ENCODE data around the gene ASB2.

ASB2 gene

DNA sequence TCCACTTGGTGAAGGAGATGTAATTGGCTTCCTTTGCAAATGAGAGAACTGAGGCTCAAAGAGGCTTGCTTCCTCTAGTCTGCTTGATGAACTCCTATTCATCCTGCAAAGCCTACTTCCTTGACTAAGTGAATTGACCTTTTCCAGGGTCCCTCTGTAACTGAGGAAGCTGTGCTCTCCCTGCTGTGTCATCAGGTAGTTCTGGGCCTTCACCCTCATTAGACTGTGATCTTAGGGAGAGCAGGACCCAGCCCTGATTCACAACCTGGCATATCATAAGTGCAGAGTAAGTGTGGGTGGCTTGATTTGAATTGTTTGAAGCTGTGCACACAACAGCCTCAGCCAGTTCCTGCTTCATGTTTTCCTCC lies 16.3 kb downstream of the ASB2 start:
- no peak for DNase-seq

DNA sequence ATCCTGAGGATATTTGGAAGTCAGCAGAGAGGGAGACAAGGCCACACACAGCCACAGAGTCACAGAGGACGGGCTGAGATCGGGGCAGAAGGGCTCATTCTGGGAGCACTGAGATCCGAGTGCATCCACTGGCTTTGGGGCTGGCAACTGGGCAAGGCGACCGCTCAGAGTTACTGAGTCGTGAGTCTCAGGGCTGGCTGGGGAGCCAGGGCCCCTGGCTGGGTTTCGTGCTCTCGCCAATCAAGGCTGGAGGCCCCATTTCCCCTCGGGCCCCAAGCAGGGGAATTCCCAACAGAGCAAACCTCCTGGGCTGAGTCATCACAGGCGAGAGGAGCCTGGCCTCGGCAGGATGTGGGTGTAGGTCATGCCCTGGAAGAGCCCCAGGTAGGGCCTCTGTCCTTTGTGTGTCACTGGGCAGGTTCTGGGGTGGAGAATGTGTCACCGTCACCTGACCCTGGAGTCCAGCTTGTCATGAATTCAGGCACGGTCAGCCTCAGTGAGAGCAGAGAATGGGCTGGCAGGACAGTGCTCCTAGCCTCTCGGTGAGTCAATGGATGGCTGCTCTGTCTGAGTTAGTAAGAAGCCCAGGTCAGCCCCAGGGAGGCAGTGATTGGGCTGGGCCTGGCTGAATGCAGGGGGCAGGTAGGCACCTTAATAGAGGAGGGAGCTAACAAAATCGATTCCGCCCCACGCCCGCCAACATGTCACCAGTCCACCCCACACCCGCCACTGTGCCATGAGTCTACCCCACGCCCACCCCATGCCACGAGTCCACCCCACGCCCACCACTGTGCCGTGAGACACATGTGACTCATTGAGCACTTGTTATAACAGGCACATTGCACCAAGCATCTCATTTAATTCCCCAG lies 16.9 kb downstream of the ASB2 start:
- no peak for DNase-seq

DNA sequence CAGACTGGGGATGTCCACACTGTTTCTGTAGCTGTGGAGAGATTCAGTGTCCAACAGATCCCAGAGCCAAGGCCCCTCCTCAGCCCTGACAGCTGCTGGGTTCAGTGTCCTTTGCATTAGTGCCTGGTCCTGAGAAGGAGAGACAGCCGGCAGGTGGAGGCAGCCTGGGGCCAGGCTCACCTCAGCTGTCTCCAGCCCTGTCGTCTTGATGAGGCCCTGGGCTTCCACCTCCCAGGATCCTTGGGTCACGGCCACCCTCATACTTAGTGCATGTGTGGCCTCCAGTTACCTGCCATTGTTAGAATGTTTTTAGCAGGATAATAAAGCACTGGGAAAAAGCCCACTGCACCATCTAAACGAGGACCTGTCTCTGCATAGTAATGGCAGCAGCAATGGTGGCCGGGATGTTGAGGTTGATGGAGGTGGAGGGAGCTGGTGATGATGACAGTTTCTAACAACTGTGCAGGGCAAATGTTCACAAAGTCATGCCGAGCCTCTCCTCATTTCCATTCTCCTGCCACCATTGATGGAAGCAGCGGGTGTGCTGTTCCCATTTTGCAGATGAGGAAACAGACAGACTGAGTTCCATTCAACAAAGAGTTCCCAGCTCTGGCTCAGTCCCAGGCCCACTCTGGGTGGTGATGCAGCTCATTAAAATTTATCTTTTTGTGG lies 17.7 kb downstream of the ASB2 start:
- no peak for DNase-seq

DNA sequence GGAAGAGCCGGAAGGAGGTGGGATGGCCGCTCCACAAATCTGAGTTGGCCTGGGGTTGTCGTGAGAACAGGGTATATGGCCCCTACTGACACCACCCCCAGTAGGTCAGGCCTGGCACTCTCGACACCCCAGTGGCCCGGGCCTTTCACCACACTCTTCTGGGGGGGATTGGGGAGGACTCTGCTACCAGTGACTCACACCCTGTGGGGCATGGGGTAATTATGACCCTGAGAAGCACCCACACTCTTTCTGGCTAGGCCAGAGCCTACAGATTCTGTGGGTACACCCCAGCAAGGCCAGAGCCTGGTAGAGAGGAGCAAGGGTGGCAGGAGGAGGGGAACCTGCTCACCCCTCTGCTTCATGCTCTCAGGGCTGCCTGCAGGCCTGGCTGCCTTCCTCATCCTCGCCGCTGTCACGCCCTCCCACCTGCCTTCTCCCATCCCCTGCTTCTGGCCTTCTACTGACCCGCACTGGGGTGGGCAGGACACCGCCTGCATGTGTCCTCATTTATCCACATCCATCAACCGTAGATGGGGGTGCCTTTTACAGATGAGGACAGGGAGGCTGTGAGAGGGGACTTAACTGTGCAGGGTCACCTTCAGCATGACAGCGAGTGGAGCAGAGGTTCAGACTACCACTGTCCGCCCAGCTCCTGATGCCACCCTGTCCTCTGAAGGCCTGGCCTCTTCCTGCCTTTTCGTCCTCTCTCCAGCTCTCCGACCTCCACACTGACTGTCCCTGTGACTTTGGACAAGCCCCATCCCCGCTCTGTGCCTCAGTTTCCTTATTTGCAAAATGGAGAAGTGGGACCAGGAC lies 18.4 kb downstream of the ASB2 start:
- DNase-seq = no peak

DNA sequence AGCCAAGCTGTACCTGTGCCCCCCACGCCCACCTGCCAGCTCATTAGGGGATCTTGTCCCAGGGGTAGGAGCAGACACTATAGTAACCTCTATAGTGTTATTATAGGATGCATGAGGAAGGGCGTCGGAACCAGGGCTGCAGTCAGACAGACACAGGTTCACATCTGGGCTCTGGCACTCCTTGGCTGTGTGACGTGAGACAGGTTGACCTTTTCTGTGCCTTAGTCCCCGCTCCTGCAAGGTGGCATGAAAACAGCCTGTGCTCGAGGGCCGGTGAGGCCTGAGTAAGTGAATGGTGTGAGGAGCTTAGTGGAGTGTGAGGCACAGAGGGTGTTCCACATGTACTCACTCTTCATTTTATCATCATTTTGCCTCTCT lies 19.0 kb downstream of the ASB2 start:
- no peak for DNase-seq

DNA sequence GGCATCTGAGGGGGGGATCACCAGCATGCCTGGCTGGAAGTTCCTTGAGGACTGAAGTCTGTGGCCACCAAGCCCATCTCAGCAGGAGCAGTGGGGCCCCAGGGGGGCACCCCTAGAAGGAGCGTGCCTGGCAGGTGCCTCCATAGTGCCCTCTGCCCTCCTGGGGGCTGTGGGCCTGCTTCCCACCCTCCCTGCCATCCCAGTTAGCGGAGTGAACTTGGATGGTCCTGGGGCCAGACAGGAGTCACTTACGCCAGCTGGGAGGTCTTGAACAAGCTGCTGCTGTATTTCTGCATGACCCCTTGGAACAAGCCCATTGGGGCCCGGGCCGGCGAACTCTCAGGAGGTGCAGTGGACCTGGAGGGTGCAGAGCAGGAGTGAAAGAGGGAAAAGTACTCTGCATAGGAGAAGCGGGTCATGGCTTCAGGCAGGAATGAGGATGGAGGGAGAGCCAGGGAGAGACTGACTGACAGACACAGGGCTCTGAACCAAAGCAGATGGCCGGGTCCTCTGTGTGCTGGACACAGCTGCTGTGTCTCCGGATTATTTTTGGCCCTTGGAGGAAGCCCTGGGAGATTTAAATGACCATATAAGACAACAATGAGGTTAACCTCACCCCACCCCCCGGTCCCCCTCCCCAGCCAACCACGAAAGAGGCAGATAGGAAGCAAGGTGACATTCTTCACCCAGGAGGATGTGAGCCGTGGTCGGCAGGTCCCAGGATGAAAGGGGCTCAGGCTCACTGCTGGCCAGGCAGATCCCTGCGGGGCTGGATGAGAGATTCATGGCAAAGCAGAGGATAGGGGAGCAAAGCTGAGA lies 19.6 kb downstream of the ASB2 start:
- DNase-seq = no peak

DNA sequence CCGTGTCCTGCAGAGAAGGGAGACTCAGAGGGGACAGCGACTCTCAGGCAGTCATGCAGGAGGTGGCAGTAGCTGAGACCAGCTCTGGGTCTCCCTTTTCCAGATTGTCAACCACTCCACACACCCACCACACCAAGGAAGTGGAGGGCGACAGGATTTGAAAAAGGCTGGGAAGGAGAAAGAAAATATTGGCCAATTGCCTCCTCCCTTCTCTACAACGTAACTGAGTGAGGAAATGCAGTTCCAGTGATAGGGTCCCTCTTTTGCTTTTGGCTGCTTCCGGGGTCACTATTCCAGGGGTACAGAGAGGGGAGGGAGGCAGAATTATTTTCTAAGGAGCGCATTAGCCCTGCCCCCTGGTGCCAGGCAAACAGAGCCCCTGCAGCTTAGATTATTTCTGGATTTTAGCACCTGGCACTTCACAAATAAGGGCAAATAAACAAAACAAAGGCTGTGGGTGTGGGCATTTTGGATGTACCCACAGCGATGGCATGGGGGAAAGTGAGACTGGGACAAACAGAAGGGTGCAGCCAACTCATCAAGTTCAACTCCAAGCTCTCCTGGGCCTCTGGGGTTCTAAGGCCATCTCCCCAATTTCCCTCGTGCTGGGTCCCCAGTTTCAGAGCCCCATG lies 20.4 kb downstream of the ASB2 start:
- DNase-seq = no peak

DNA sequence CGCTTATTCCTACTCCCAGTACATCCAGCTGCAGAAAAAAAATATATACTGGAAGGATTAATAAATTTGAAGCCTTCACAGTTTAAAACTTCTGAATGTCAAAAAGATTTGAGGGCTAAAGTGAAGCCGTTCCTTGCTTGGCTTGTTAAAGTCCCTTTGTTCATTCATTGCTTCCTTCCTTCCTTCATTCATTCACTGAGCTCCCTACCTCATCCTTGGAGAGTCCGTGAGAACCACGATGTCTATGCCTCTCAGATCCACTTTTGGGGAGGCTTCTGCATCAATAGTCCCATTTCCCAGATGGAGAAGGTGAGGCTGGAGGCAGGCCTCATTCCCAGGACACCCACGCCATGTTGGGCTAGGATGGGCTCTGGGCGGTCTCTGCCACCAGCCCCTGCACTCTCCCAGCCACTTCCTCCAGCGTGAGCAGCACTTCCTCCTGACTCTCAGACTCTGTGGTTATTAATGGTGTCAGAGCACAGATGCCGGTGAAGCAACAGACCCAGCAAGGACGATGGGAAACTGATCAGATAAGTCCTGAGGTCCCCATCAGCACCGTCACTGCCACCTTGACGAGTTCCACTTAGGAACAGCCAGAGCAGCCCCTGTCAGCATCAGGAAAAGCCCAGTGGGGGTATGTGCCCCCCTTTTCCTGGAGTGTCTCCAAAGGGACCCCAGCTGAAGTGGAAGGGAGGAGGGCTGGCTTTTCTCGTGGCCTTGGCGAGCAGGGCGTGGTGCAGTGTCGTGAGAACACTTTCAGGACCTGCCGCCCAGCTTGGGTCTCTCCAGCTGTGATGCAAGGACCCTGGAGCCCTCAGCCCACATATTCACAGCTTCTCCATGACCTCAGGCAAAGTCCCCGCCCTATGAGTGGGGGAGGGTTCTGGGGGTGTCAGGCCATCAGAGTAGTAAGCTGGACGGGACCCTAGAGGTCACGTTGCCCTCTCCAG lies 21.2 kb downstream of the ASB2 start:
- DNase-seq = no peak

DNA sequence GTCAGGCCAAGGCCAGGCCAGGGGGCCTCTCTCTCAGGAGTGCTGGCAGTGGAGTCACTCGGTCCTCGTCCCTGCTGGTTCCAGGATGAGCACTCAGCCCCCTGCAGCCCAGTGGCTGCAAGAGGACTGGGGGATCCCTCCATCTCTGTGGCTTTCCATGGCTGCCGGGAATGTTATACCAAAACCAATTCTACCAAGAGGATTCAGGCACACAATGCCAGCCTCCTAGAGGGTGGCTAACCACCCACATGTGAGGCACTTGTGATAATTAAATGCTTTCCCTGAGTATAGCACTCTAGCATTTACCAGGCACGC lies 21.9 kb downstream of the ASB2 start:
- no peak for DNase-seq

DNA sequence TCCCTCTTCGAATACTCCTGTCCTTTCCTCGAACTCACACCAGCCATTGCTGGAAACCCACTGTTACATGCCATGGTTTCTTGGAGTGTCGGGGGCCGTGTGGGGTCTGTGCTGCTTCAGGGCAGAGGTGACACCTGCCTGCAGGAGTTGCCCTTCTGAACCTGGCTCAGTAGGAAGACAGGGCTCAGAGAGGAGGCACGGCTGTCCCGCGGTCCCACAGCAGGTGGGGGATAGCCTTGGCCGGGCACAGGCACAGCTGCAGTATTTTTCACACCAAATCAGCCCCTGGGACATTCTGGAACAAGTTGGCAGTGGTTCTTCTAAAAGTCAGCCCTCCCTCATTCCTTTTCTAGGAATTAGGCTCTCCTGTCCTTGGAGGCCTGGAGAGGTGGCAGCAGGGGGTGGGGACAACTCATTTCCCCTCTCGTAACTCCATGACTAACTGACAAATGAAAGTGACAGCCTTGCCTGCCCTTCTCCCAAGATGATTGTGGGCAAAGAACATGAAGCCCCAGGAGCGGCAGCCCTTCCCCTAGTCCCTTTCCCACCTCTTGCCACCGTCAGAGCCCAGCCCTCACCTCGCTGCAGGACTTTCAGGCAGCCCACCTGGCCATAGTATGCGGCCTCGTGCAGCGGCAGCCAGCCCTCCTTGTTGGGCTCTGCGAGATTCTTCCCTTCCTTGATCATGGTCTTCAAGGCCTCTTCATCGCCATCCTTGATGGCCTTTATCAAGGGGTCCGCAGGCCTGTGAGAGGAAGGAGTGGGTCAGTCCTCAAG lies 22.4 kb downstream of the ASB2 start:
- DNase-seq = no peak

DNA sequence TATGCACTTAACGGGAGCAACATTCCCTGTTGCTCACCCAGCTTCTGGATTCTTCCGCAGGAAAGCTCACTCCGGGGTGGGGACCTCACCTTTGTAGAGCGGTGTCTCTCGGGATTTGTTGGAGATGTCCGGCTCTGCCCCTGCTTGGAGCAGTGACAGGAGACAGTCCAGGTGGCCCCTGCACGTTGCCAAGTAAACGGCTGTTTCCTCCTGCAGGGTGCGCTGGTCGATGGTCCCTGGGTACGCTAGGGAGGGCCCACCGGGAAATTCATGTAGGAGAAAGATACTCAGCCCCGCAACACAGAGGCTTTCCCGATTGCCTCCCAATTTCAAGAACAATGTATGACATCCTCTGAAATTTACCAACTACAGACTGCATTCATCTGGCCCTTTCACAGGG lies 23.1 kb downstream of the ASB2 start:
- DNase-seq = no peak

DNA sequence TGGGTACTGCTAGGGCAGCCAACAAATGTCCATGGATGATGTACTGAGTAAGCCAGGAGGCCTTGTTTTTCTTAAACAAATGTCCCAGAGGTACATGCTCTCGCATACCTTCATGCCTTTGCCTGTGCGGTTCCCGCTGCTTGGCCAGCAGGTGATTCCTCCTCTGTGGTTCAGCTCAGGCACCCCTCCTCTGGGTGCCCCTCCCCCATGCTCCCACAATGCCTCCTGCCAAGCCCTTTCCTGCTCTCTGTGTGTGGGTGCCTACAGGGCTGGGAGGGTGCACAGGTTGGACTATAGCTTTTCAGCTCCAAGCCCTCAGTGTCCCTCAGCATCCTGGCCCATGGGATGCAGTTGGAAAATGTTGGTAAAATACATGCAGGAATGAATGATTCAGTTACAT lies 23.5 kb downstream of the ASB2 start:
- peak in 1 of 2 experiments; percentile 49 for DNase-seq

DNA sequence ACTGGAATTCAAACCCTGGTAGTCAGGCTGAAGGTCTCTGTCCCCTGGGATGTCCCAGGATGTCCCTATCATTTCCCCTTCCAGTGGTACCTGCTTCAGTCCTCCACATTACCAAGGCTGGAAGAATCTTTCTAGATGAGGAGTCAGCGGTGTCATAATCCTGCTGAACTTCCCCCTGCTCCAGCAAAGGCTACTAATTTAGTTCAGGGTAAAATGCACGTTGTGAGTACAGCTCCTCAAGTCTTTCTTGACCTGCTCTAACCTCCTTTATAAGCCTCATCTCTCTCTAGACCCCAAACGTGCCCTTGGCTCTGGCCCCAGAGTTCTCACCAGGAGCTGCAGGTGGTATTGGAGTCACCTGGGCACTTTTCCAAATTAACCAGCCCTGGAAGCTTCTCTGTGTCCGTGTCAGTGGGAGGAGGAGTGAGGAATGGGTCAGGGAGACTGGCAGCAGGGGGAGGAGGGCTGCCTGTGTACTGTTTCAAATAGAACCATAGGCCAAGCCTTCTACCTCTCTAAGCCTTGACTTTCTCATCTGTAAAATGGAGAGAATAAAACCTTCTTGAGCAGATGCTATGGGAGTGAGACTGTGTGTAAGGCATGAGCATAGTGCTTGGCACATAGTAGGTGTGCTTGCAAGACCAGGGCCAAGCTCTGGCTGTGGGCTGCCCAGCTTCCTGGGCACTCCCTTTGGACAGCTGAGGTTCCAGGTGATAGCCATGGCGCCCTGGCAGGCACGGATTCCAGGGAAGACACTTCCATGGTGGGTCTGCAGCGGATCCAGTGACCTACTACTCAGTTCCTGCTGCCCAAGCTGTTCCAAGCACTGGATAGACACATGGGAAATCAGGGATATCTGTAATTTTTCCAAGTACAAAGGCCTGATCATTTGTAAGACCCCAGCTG lies 24.5 kb downstream of the ASB2 start:
- no peak for DNase-seq

DNA sequence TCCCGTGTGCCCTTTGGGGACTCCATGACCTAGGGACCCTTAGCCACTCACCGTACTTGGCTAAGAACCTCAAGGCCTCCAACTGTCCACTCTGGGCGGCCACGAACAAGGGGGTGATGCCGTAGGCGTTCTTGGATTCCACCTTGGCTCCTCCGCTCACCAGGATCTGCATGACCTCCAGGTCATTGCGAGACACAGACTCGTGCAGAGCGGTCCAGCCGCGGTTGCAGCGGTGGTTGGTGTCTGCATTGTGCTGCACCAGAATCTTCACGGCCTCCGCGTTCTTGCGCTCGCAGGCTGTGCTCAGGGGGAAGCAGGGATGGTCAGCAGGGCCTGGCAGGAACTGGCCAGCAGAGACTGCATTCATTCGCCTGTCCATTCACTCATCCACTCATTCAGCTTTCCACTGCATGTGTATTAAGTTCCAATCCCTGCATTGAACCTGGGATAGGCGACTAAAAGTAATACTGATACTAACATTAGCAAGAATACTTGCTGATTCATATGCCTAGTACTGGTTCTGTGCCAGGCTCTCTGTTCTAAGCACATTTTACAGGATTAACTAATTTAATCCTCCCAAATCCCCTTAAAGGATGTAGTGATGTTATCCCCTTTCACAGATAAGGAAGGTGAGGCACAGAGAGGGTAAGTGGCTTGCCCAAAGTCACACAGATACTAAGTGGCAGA lies 25.3 kb downstream of the ASB2 start:
- no peak for DNase-seq

DNA sequence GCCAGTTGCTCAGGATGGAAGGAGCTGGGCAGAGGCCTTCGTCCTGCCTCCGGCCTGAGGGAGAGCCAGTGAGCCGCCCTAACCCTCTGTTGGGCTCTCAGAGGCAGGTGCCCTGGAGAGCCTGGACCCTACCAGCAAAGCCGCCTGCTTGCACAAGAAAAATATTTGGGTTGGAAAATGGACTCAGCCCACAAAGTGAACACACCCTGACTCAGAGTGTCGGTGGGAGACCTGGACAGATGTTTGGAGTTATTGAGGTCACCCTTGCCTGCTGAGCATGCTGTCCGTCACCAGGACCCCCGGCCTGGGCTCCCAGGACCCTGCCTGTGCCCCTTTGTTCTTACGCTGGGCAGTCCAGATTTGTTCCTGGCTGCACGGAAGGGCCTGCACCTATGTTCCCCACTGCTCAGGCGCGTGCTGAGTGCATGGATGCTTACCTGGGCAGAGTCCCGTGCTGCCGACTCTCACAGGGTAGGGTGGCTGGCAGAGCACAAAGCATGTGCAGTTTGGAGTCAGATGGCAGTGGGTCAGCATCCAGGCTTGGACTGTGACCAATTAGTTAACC lies 26.8 kb downstream of the ASB2 start:
- no peak for DNase-seq

DNA sequence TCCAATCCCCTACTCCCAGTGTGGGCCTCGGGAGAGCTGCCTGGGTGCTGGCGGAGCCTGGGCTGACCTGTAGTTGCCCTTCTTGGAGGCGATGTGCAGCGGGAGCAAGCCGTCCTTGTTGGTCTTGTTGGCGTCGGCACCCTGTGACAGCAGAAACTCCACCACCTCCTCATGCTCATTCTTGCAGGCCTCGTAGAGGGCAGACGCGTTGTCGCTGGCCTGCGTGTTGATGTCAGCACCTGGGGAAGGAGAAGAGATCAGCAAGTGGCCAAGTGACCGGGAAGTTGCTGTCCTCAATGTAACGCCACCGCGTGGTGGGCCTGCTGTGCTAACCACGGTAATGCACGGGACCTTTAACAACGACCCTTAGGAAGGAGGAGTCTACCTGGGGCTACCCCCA lies 29.1 kb downstream of the ASB2 start:
- DNase-seq = no peak

DNA sequence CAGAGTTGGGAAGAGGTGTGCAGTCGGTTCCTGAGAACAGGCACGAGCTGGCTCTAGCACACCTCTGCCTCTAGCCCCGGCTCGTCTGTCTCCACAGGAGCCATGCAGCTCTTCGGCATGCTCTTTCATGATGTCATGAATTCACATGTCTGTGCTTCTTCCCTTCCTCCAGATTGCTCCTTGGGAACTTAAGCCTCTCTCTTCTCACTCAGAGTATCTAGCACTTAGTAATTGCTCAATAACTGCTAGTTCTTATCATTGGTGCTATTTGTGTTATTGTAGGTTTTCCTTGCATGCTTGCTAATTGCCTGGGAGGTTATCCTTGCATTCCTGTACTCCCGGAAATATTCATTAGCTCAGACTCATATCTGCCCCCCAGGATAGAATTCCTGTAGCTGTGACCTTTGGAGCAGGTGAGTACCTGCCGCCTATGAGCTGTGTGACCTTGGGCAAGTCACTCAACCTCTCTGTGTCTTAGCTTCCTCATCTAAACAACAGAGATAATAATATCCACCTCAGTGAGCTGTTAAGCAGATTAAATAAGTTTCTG lies 29.8 kb downstream of the ASB2 start:
- peak in 1 of 2 experiments; percentile 44 for DNase-seq

DNA sequence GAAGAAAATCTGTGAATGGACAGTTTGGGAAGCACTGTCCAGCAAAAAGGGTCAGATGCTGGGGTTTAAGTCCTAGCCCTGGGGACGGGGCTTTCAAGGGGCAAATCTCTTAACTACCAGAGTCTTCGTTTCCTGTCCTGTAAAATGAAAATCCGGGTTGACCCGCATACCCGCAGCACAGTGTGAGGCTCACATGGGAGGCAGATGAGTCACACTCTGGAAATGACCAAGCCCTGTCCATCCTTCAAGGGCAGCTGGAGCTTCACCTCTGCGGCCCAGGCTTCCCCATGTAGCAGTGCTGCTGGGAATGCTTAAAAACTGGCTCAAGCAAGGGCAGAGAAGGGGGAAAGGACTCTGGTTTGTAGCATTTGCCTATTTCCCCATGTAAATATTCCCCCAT lies 30.3 kb downstream of the ASB2 start:
- no peak for DNase-seq

Measured in NCI-H526 (cell line).